ENCODE measurements around the gene GOLPH3L.
"Not testable (repeated sequence)": the region's sequence is repeated elsewhere in the genome, so short reads cannot be mapped to it uniquely, and the experiment has no call there.

The GOLPH3L gene

DNA sequence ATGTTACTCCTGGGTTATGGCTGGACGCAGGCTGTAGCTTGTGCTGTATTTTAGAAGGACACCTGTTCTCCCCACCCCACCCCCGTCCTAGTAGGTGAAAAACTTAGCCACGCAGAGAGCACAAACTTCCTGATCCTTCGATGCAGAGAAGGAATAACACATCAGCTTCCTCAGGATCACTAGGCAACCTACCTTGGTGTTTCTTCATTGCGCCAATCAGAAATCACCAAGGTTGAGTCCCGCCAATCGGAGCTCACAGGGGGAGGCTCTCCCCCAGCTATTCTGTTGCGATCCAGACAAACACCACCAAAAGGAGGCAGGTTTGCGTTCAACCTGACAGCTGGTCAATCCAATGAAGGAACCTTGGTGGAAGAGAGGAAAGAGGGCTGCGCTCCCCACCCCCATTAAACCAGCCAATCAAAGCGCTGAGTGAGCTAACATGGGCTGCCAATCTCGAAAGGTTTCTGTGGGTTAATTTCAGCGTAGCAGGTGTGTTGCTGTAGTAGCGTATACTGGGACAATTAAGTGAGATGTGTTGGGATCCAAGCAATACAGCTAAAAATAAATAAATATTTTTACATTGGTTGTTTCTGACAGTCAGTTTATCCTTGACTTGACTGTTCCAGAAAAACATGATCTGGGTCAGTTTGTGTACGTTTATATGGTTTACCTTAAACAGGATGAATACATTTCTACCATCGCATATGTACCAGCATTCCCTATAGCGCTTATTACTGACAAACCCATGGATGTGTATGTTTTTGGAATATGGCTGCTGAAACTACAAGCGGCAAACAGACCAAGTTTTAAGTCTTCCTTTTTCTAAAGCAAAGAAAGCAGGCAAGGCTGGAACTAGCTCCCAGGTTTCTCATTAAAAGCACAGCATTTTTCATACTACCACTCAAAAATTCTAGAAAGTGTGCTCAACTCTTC, at the start of gene GOLPH3L:
GOLPH3L (minus strand) TSS at position 160 of the 933 bp plus-strand sequence. CDS start 2,316 bp downstream, outside the sequence.
- peak; percentile 100 for DNase-seq
- in situ Hi-C loops (cut with HindIII; ENCODE audit: low pct_ligation_motif_present, low pct_unique_long_range_greater_than_20kb, low sequenced_read_pairs): no loop called here

DNA sequence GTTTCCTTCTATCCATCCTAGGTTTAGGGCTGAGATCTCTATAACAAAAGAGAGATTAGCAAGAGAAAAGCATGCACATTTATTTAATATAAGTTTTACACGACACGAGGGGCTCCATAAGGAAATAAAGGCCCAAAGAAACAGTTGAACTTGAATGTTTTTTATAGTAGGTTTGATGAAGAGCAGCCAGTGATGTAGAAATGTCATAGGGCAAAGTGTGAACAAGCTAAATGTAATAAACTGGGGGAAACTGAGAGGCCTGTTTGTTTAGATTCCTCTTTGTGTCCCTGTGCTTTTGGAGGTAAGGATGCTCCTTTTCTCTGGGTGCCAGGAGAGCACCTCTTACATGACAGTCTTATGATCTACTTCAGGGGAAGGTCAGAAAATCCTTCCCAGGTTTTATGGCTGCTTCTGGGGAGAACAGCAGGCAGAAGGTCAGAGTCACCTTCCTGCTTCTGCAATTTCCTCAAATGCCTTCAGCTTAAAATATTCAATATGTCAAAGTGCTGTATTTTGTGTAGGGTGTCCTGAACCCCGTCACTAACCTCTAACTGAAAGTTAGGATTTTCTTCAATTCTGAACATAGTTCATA, 33.3 kb upstream of the GOLPH3L start:
- in situ Hi-C loops (cut with HindIII; ENCODE audit: low pct_ligation_motif_present, low pct_unique_long_range_greater_than_20kb, low sequenced_read_pairs): no loop called here

DNA sequence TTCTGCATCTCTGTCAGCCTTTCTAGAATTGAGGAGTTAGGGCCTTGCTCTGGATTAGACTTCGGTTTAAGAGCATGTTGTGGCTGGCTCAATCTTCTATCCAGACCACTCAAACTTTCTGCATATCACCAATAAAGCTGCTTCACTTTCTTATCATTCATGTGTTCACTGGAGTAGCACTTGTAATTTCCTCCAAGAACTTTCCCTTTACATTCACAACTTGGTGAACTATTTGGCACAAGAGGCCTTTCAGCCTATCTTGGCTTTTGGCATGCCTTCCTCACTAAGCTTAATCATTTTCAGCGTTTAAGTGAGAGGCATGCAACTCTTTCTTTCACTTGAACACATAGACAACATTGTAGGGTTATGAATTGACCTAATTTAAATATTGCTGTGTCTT, 27.4 kb upstream of the GOLPH3L start:
- in situ Hi-C loops (cut with HindIII; ENCODE audit: low pct_ligation_motif_present, low pct_unique_long_range_greater_than_20kb, low sequenced_read_pairs): no loop called here
- DNase-seq: no peak

More for the DNA sequence above, 33.3 kb upstream of the GOLPH3L start:
- no peak for DNase-seq

DNA sequence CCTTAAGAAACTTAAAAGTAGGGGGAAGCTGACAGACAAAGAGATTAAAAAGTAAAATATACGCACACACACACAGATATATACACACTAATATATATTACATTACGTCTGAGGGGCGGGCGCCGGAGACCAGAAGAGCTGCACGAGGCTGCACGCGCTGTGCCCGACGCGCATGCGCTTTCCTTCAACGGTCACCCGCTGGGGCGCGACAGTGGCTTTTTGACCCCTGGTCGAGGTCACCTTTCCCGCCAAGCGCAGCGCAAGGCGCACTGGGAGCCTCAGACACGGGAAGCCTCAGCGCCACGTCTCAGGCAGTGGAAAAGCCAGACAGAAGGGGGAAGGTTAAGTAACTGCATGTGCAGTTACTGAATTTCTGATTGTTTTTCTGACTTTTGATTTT, 23.7 kb upstream of the GOLPH3L start, which contains the start of gene HORMAD1:
HORMAD1 (minus strand) TSS at position 193 of the 400 bp plus-strand sequence. CDS start 1,390 bp downstream, outside the sequence.
- in situ Hi-C loops (cut with HindIII; ENCODE audit: low pct_ligation_motif_present, low pct_unique_long_range_greater_than_20kb, low sequenced_read_pairs): no loop called here
- no peak for DNase-seq

DNA sequence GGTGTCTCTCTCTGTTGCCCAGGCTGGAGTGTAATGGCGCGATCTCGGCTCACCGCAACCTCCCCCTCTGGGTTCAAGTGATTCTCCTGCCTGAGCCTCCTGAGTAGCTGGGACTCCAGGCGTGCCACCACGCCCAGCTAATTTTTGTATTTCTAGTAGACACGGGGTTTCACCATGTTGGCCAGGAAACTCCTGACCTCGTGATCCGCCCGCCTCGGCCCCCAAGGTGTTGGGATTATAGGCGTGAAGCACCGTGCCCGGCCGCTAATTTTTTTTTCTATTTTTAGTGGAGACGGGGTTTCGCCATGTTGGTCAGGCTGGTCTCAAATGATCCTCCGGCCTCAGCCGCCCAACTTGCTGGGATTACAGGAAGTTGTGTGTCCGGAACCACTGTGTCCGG, 23.1 kb upstream of the GOLPH3L start:
- DNase-seq: no peak
- in situ Hi-C loops (cut with HindIII; ENCODE audit: low pct_ligation_motif_present, low pct_unique_long_range_greater_than_20kb, low sequenced_read_pairs): no loop called here

DNA sequence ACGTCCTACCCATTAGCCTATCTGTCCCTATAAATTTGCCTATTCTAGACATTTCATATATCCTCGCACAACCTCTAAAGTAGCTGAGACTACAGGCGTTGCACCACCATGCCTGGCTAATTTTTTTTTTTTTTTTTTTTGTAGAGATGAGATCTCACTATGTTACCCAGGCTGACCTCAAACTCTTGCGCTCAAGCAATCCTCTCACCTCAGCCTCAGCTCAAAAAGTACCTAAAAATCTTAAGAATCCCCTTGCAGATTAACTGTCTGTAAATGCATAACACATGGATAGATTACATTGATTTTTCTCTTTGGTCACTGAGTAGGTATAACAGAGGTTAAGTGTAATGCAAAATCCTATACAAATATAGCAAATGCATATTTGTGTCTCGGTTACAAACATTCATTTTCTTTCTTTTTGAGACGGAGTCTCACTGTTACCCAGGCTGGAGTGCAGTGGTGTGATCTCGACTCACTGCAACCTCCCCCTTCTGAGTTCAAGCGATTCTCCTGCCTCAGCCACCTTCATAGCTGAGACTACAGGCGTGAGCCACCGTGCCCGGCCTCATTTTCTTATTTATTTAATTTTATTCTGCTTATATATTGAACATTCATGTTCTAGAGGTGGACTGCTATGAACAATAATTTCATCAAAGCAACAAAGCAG, 21.4 kb upstream of the GOLPH3L start:
- in situ Hi-C loops (cut with HindIII; ENCODE audit: low pct_ligation_motif_present, low pct_unique_long_range_greater_than_20kb, low sequenced_read_pairs): no loop called here
- no peak for DNase-seq

DNA sequence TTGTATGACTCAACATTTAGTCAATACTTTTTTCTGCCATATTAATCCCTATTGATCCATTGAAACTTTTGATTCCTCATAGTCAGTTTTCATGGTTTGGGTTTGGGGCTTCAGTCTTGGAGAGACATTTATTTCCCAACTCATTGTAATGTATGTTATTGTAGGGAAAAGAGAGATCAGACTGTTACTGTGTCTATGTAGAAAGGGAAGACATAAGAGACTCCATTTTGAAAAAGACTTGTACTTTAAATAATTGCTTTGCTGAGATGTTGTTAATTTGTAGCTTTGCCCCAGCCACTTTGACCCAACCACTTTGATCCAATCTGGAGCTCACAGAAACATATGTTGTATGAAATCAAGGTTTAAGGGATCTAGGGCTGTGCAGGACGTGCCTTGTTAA, 12.1 kb upstream of the GOLPH3L start:
- in situ Hi-C loops (cut with HindIII; ENCODE audit: low pct_ligation_motif_present, low pct_unique_long_range_greater_than_20kb, low sequenced_read_pairs): not testable (repeated sequence)

DNA sequence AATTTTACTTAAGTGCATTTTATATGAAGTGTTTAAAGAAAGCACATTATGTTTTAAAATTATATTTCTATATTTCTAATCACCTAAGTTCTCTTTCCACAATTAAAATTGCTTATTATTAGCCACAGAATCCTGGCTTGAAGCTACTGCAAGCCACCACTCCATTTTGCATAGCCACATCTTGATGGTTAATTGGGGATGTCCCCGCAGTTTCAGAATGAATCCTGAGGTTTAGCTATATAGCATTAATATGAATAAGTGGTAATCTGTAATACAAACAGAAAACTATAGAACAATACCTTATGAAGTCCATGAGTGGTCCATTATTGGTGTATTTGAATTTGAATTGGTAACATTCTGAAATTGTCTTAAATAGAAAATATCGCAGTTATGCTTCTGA, 11.6 kb upstream of the GOLPH3L start:
- DNase-seq: no peak

More for the DNA sequence above, 12.1 kb upstream of the GOLPH3L start:
- not testable (repeated sequence) for DNase-seq

DNA sequence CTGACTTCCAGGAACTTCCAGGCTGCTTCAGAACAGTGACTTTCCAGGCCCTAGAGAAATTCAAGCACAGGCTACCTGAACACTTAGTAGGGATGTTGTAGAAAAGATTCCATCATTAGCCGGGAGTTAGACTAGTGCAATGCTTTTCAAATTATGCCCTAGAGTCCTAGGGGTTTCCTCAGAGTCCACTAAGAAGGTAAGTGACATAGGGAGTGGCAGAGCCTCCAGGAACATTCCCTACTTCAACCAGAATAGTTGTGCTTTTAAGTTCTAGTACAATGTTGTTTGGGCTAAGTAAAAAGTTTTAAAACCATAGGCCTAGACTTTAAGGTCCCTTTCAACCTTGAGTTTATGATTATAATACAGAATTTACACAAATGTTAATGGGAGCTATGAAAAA, 9.1 kb upstream of the GOLPH3L start:
- DNase-seq: no peak
- in situ Hi-C loops (cut with HindIII; ENCODE audit: low pct_ligation_motif_present, low pct_unique_long_range_greater_than_20kb, low sequenced_read_pairs): no loop called here

More for the DNA sequence above, 11.6 kb upstream of the GOLPH3L start:
- in situ Hi-C loops (cut with HindIII; ENCODE audit: low pct_ligation_motif_present, low pct_unique_long_range_greater_than_20kb, low sequenced_read_pairs): no loop called here

DNA sequence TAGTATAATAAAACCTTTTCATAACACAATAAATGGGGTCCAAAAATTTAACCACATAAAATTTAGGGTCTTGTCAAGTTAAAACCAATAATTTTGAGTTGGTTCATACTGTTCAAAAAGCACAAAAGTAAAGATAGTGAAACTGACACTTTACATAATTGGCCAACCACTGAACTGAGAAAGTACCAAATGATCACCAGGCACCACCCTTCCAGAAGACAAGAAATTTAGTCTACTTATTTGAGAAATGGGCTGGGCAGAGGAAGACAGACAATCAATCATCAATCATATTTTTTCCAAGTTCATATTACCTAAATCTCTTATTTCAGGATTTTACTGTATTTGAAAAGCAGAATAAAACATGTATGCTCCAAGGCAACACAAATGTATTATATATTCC, 6.5 kb upstream of the GOLPH3L start:
- in situ Hi-C loops (cut with HindIII; ENCODE audit: low pct_ligation_motif_present, low pct_unique_long_range_greater_than_20kb, low sequenced_read_pairs): no loop called here
- DNase-seq: no peak

DNA sequence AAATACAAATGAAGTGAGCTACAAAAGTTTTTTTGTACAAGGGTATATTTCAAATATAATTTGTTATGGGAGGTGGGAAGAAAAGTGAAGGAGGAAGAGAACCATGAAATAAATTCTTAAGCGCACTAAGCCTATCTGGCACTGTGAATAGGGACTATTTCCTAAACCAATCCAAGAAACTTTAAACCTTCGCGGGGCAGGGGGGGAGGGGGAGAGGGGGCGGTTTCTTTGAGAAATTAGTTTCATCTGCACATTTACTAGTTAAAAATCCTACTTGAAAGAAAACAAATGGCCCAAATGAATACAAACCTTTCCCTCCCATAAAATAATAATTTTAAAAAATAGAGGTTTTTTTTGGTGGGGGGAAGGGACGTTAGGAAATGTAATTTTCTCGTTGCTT, 364 bp downstream of the GOLPH3L start:
- in situ Hi-C loops (cut with HindIII; ENCODE audit: low pct_ligation_motif_present, low pct_unique_long_range_greater_than_20kb, low sequenced_read_pairs): no loop called here
- peak; percentile 26 for DNase-seq

DNA sequence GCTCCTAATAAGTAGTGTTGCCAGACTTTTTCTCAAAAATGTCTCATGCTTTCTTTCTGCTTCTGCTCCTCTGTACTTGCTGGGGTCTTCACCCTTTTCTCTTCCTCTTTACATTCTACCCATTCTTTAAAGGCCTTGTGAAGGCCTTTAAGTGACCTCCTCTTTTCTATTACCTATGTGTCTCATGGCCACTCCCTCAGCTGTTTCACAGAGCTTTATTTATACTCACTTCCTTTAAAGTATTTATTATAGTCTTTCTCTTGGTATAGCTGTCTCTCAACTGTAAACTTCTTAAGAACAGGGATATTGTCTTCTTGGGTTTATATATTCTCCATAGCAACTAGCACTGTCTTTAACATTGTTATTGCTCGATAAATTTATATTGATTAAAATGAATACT, 792 bp downstream of the GOLPH3L start:
- in situ Hi-C loops (cut with HindIII; ENCODE audit: low pct_ligation_motif_present, low pct_unique_long_range_greater_than_20kb, low sequenced_read_pairs): no loop called here
- no peak for DNase-seq

DNA sequence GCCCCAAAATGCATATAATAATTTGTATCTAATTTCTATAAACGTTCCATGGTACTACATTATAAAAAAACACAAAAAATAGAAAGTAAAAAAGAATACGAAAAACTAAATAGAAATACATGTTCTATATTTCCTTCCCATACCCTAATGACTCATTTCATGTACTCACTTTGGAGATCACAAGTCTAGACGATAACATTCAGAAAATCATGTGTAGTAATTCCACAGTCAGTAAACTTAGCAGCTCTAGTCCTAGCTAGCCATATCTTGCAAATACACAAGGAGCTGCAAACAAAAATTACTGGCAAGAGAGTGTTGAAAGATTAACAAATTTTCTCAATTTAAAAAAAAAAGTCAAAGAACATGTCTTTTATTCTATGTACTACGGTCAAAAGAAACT, 1.4 kb downstream of the GOLPH3L start:
- in situ Hi-C loops (cut with HindIII; ENCODE audit: low pct_ligation_motif_present, low pct_unique_long_range_greater_than_20kb, low sequenced_read_pairs): no loop called here

DNA sequence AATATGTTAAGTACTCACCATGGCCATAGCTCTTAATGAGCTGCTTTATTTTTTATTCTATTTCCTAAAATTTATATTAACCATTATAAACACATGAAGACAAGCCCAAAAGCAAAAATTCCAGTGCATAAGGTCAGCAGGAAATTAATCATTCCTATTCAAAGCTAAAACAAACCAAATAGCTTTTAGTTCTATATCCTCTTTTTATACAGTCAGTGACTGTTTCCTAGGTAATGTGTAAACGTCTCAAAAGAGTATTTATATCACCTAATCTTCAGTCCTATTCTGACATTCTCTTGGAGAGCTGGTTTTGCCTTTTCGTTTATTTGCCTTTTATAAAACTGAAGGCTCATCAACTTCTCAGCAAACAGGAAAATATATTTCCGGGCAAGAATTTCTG, 4.2 kb downstream of the GOLPH3L start:
- DNase-seq: no peak
- in situ Hi-C loops (cut with HindIII; ENCODE audit: low pct_ligation_motif_present, low pct_unique_long_range_greater_than_20kb, low sequenced_read_pairs): no loop called here

More for the DNA sequence above, 1.4 kb downstream of the GOLPH3L start:
- no peak for DNase-seq

DNA sequence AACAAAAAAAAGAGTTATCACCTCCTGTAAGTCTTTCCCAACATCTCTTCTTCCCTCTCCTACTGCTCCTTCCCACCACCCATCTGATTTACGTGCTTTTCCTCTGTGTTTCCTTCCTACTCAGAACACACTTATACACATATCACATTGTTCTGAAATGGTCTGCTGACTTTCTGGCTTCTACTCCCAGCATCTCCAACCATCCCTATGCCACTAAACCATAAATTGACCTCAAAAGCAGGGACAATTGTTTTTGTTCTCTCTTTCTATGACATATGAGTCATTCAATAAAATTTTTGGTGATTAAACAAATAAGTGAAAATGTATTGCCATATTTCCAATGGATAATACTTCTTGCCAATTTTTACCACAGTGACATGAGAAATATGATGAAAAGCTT, 8.2 kb downstream of the GOLPH3L start:
- DNase-seq: no peak
- in situ Hi-C loops (cut with HindIII; ENCODE audit: low pct_ligation_motif_present, low pct_unique_long_range_greater_than_20kb, low sequenced_read_pairs): no loop called here

DNA sequence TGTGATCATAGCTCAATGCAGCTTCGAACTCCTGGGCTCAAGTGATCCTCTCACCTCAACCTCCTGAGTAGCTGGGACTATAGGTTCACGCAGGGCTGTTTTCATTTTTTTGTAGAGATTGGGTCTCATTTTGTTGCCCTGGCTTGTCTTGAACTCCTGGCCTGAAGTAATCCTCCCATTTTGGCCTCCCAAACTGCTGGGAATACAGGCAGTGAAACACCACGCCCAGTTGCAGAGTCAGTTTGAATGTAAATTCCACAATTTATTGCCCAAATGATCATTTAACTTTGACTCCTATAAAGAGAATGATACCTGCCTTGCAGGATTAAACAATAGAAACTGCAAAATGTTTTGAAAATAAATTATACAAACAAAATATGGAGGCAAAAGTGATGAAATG, 10.7 kb downstream of the GOLPH3L start:
- no peak for DNase-seq
- in situ Hi-C loops (cut with HindIII; ENCODE audit: low pct_ligation_motif_present, low pct_unique_long_range_greater_than_20kb, low sequenced_read_pairs): no loop called here

DNA sequence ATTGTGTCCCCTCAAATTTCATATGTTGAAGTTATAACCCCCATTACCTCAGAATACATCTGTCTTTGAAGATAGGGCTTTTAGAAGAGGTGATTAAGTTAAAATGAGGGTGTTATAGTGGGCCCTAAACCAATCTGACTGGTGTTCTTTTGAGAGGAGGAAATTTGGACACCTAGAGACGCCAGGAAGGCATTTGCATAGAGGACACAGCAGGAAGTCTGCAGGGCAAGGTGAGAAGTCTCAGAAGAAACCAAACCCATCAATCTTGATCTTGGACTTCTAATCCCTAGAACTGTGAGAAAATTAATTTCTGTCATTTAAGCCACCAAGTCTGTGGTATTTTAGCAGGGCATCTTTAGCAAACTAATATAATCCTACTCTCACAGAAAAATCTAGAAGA, 13.0 kb downstream of the GOLPH3L start:
- in situ Hi-C loops (cut with HindIII; ENCODE audit: low pct_ligation_motif_present, low pct_unique_long_range_greater_than_20kb, low sequenced_read_pairs): no loop called here
- no peak for DNase-seq

DNA sequence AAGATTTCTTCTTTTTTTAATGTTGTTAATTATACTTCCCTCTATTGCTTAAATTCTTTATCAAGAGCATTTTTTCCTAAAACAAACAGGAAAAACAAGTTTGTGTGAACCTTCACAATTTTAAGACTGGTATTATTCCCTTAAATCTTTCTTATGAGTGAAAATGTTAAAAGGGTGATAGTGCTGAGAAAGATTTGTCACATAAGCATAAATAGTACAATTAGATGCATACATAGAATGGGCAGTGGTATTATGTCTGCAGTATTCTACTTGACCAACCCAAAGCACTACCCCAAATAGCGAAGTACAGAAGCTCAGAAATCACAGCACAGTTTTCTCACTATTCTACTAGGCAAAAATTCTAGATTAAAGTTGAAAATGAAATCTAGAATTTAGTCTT, 18.0 kb downstream of the GOLPH3L start:
- in situ Hi-C loops (cut with HindIII; ENCODE audit: low pct_ligation_motif_present, low pct_unique_long_range_greater_than_20kb, low sequenced_read_pairs): no loop called here
- no peak for DNase-seq

DNA sequence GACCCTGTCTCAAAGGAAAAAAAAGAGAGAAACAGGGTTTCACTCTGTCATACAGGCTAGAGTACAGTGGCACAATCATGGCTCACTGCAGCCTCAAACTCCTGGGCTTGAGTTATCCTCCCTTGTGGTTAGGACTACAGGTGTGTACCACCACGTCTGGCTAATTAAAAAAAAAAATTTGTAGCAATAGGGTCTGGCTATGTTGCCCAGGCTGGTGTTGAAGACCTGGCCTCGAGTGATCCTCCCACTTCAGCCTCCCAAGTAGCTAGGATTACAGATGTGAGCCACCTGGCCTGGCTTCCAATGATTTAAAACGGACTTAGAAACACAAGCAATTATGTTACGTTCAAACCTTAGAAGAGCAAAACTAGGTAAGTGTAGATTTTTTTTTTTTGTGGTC, 22.1 kb downstream of the GOLPH3L start:
- in situ Hi-C loops (cut with HindIII; ENCODE audit: low pct_ligation_motif_present, low pct_unique_long_range_greater_than_20kb, low sequenced_read_pairs): no loop called here
- no peak for DNase-seq
